A549 (cell line): ENCODE measurements around the gene NDUFA11.

Experiments
- CBX2 ChIP-seq: fragments of 200-600 bp; sonication (generic); IDR thresholded peaks from 2 replicates; pipeline ENCODE4 v1.6.1; 2016; ENCODE audit warnings: low read depth, mild to moderate bottlenecking, borderline replicate concordance
- CTCF ChIP-seq: fragments of >200 bp; sonication (Bioruptor Twin); formaldehyde crosslinking; IDR thresholded peaks from 3 replicates; pipeline ENCODE4 v1.5.1; 2016
- ELK1 ChIP-seq: fragments of 150-350 bp; IDR thresholded peaks from 2 replicates; pipeline ENCODE4 v1.6.1; 2014; ENCODE audit warnings: low read depth, mild to moderate bottlenecking, low read length
- EP300 ChIP-seq, 2 experiments: fragments of >200 bp; sonication (Bioruptor Twin); formaldehyde crosslinking; IDR thresholded peaks; 2 replicates in 1 of 2; 3 replicates in 1 of 2; pipeline ENCODE4 v1.6.1; 2016 to 2017
- ESRRA ChIP-seq: fragments of 150-350 bp; IDR thresholded peaks from 2 replicates; pipeline ENCODE4 v1.6.1; 2014; ENCODE audit warnings: mild to moderate bottlenecking, low read length, borderline replicate concordance
- FOXS1 ChIP-seq: fragments of 250-450 bp; sonication (Bioruptor Pico); IDR thresholded peaks from 2 replicates; pipeline ENCODE4 v1.5.0; 2020; ENCODE audit warnings: mild to moderate bottlenecking, moderate library complexity
- JUNB ChIP-seq: fragments of >200 bp; sonication (Bioruptor Twin); formaldehyde crosslinking; IDR thresholded peaks from 2 replicates; pipeline ENCODE4 v1.6.1; 2016
- KDM5A ChIP-seq: fragments of 200-600 bp; sonication (generic); IDR thresholded peaks from 2 replicates; pipeline ENCODE4 v1.6.1; 2016; ENCODE audit warnings: antibody characterized with exemption, mild to moderate bottlenecking
- MAX ChIP-seq: IDR thresholded peaks from 2 replicates; pipeline ENCODE4 v1.6.1; 2012
- PBX3 ChIP-seq: IDR thresholded peaks from 2 replicates; pipeline ENCODE4 v1.6.1; 2012
- POLR2A ChIP-seq: IDR thresholded peaks from 2 replicates; pipeline ENCODE4 v1.6.1; 2012; ENCODE audit warnings: mild to moderate bottlenecking, low read length
- RAD21 ChIP-seq, 2 experiments: fragments of >200 bp in 1 of 2; sonication (Bioruptor Twin) in 1 of 2; formaldehyde crosslinking in 1 of 2; IDR thresholded peaks in 1 of 2; conservative IDR thresholded peaks in 1 of 2; 2 replicates in 1 of 2; 3 replicates in 1 of 2; pipeline ENCODE4 v1.6.1; 2012 to 2018; ENCODE audit warnings: inconsistent platforms in 1 of 2
- SREBF2 ChIP-seq: fragments of 450-650 bp; IDR thresholded peaks from 2 replicates; pipeline ENCODE4 v1.6.1; 2014; ENCODE audit warnings: mild to moderate bottlenecking, moderate library complexity
- ZSCAN20 ChIP-seq: fragments of 250-450 bp; sonication (Bioruptor Pico); IDR thresholded peaks from 2 replicates; pipeline ENCODE4 v1.8.0; 2022; ENCODE audit warnings: mild to moderate bottlenecking, moderate library complexity

GRCh38 chr19:5918463-5919079, 15.0 kb upstream of the NDUFA11 start:
- no peak for TF ChIP-seq MAX
- TF ChIP-seq ZSCAN20 (CRISPR knock-in tag) = no peak
- no peak for TF ChIP-seq CTCF
- no peak for TF ChIP-seq CBX2
- no peak for TF ChIP-seq EP300 (IDR thresholded peaks at IDR 0.05)
- no peak for TF ChIP-seq ELK1
- no peak for TF ChIP-seq ESRRA
- no peak for TF ChIP-seq POLR2A
- no peak for TF ChIP-seq FOXS1 (CRISPR knock-in tag)
- no peak for TF ChIP-seq SREBF2
- no peak for TF ChIP-seq PBX3
- TF ChIP-seq JUNB = no peak
- TF ChIP-seq KDM5A = no peak
- no peak for TF ChIP-seq RAD21 (conservative IDR thresholded peaks at IDR 0.05 in 1 of 2, IDR thresholded peaks at IDR 0.05 in 1 of 2)
